Pancreas (tissue), 10 donors: ENCODE data around the gene GADD45B. TPM values are rescaled to one million over a fixed set of nuclear protein-coding genes. Genes with fewer than 3 reads are reported as not detected.

Experiments
- ATAC-seq, 4 donors: fragments of 200-7000 bp; cut with Tn5 transposase; one replicate each; pipeline versions ENCODE4 v1.8.0 to v1.9.1; 2020; ENCODE audit warnings: mild to moderate bottlenecking in 4 of 4, moderate library complexity in 4 of 4
- DNase-seq, 6 donors: peaks; one replicate each; pipeline ENCODE4 v3.0.0-alpha.2; 2020
- FAIRE-seq: peaks from 2 replicates; lab custom pipeline; 2012; peaks lifted over from hg19 to GRCh38; lab: Jason Lieb, UNC
- H3K27ac ChIP-seq, 4 donors: fragments of 200-600 bp; sonication (generic); 1 replicate in 3 of 4; 2 replicates in 1 of 4; pipeline versions ENCODE4 v1.5.0 to v1.8.0; 2020
- H3K27me3 ChIP-seq, 4 donors: fragments of 200-600 bp; one replicate each; pipeline ENCODE4 v1.8.0; 2021
- H3K36me3 ChIP-seq, 3 donors: fragments of 200-600 bp; sonication (generic) in 1 of 3; one replicate each; pipeline versions ENCODE4 v1.5.0 to v1.8.0; 2020 to 2021
- H3K4me1 ChIP-seq, 3 donors: fragments of 200-600 bp; one replicate each; pipeline ENCODE4 v1.8.0; 2021
- H3K4me3 ChIP-seq, 4 donors: fragments of 200-600 bp; sonication (generic) in 2 of 4; one replicate each; pipeline versions ENCODE4 v1.5.0 to v1.8.0; 2020 to 2021
- H3K9me3 ChIP-seq, 4 donors: fragments of 200-600 bp; one replicate each; pipeline ENCODE4 v1.8.0; 2021
- WGBS, 2 donors: extraction: QIAGEN DNeasy Blood & Tissue Kit; methylation state at CpG; one replicate each; pipeline ENCODE4 v1.1.7; 2013; 5-methylcytosine and 5-hydroxymethylcytosine counted together
- intact Hi-C, 3 donors: fragments of 100-400 bp; cut with DNase I; formaldehyde crosslinking; loops; one replicate each; pipeline versions ENCODE4 v1.11.1 to v1.14.2; 2022
- polyA plus RNA-seq, 2 donors: library from polyadenylated mRNA; stranded (reverse); fragments of 200-250 nt; gene quantifications; one replicate each; pipeline ENCODE4 v1.2.3, GENCODE V29; 2013
- total RNA-seq, 6 donors: library from RNA; stranded (reverse); fragmentation: NEBNext Ultra II Directional in 4 of 6; extraction: Animal tissue kit (Norgen Biotek cat#: 25700) in 4 of 6; gene quantifications; one replicate each; pipeline versions ENCODE4 v1.2.1 to v1.2.4, GENCODE V29; 2021 to 2023
- TF ChIP-seq, protein P1 (sequence below), 4 donors: fragments of 200-600 bp; sonication (generic) in 3 of 4; IDR thresholded peaks; one replicate each; pipeline versions ENCODE4 v1.5.0 to v1.8.0; 2021; ENCODE audit warnings: antibody characterized with exemption in 4 of 4
- donor health status: healthy with polysubstance abuse.
- donor health status: DM: no; HTN: no; CAD: no; lungs with moderate emphysema.
- donor health status: DM: no; HTN: no; CAD: no.
- donor health status: control.
- donor health status: control.
- donor health status: Bipolar disorder and iron deficiency.
- donor health status: DM: yes; HTN: yes; CAD: no.
- donor health status: DM: no; HTN: no; CAD: no.
- donor health status: DM: no; HTN: no; CAD: no.
- donor health status: DM: yes; HTN: yes; CAD: no.

Gene GADD45B, protein sequence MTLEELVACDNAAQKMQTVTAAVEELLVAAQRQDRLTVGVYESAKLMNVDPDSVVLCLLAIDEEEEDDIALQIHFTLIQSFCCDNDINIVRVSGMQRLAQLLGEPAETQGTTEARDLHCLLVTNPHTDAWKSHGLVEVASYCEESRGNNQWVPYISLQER
- total RNA-seq, result 10 to 100 TPM; 20.4 to 58.8 (median 42.3) TPM
- 100 to 1,000 TPM; 182 to 237 TPM for polyA plus RNA-seq

DNA sequence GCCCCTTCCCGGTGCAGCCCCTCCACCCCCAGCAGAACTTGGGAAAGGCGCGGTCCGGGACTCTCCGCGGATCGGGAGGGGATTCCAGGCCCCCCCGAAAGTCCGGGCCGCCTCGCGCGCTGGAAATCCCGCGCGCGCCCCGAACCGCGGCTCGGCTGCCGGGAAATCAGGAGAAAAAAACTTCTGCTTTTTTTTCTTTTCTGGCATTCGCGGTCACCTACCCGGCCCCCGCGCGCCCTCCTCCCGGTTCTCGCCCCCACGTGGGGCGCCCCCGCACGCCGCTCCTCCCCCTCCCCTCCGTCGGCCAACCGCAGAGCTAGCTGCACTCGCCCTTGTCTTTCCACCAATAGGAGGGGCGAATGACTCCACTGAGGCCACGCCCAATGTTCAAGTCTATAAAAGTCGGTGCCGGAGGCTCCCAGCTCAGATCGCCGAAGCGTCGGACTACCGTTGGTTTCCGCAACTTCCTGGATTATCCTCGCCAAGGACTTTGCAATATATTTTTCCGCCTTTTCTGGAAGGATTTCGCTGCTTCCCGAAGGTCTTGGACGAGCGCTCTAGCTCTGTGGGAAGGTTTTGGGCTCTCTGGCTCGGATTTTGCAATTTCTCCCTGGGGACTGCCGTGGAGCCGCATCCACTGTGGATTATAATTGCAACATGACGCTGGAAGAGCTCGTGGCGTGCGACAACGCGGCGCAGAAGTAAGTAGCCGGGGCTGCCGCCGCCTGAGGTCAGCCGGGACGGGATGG is at the start of gene GADD45B:
Gene GADD45B (plus strand): TSS at position 426 of the 749 bp plus-strand sequence. CDS start 232 bp downstream, at position 658.
- peak; percentile 70 for FAIRE-seq
- 0% methylated on average over 54 to 70 of the region's 70 CpGs for WGBS, 2 donors

DNA sequence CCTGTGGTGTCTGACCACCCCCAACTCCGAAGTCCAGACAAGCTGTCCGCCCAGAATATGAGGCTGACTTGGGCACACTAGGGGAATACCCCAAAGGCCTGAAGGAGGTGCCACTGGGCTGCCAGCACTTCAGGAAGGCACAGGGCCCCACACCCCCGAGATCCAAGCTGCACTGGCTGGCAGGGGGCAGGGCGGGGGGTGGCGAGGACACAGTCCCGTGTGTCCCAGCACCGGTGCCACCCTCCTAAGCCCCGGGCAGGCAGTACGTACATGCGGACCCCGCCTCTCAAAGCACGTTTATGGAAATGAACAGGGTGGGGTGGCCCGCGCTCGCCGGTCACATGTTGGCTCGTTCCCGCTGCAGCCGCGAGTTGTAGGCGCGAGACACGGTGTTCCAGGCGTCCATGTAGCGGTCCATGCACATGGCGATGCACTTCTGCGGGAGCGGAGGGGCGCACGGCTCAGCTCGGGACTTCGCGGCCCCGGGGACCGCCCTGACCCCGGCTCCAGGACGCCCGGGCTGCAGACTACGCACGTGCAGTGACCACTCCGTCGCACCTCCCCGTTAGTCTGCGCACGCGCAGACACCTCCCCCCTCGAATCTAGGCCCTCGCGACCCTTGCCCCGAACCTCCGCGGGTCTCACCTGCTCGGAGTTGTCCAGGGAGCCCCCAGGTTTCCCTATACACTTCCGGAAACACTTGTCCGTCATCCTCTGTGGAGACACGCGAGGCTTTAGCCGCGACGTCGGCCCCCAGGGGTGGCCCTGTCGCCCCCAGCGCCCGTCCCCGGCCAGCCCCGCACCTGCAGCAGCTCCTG is 49.1 kb upstream of the GADD45B start:
- no peak for FAIRE-seq

More for the DNA sequence above, at the start of gene GADD45B:
- H3K9me3 ChIP-seq, result no peaks in the 10 kb centered on the region
- no peaks in the 10 kb centered on the region for H3K36me3 ChIP-seq
- ATAC-seq, result peak; percentile 76 to 82 (median 80)
- TF ChIP-seq, protein P1, sequence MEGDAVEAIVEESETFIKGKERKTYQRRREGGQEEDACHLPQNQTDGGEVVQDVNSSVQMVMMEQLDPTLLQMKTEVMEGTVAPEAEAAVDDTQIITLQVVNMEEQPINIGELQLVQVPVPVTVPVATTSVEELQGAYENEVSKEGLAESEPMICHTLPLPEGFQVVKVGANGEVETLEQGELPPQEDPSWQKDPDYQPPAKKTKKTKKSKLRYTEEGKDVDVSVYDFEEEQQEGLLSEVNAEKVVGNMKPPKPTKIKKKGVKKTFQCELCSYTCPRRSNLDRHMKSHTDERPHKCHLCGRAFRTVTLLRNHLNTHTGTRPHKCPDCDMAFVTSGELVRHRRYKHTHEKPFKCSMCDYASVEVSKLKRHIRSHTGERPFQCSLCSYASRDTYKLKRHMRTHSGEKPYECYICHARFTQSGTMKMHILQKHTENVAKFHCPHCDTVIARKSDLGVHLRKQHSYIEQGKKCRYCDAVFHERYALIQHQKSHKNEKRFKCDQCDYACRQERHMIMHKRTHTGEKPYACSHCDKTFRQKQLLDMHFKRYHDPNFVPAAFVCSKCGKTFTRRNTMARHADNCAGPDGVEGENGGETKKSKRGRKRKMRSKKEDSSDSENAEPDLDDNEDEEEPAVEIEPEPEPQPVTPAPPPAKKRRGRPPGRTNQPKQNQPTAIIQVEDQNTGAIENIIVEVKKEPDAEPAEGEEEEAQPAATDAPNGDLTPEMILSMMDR (IDR thresholded peaks at IDR 0.05), result no peak
- H3K4me1 ChIP-seq, result peaks cover 0 to 3% (median 0%) of the 10 kb centered on the region in 3 donors
- H3K27me3 ChIP-seq, result no peaks in the 10 kb centered on the region
- intact Hi-C loops, result loop anchor here in 1 of 3 donors (5.0 to 10.0 kb wide), 2 partner anchors 66 to 109 kb away; no protein-coding TSS in a partner anchor
- peak; percentile 97 to 99 (median 98) for DNase-seq
- H3K27ac ChIP-seq, result peak within 1 kb of the TSS; percentile 74 to 89 (median 82)
- H3K4me3 ChIP-seq, result peak within 1 kb of the TSS; percentile 89 to 96 (median 94)

DNA sequence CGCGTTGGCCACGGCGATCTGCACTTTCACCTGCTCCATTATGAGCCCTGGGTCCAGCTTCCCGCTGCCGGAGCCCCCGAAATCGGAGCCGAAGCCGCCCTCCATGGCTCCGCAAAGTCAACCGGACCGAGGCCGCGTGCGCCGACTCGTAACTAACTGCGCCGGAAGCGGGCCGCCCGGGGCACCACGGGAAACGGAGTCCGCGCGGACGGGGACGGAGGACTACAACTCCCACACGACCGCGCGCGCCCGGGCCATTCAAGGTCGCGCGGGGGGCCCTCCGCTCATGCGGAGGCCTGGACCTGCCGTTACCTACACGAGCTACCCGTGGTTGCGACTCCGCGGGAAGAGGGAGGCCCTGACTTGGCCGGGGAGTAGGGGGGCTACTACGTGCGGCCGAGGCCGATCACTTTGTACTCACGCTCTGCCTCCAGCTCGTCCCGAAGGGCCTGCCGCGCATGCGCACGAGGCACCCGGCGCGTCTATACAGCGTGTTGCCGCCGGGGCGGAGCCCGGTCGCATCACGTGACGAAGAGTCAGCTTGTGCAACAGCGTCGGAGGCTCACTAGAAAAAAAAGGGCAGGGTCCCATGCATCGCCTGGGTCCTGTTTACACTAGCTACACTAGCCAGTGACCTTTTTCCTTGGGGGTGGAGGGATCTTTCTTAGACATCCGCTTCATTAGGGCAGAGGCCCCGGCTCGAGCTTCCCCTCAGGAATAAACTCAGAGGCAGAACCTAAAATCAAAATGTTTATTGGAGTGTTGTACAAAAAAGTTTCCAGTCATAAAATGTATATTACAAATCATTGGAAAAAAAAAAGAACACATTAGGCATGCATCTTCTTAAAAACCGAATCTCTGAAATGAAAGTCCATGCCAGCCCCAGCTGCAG is 48.3 kb upstream of the GADD45B start, which contains the start of gene TIMM13:
Gene TIMM13 (minus strand): TSS at position 158 of the 892 bp plus-strand sequence. CDS start 53 bp downstream, at position 105.
- intact Hi-C loops, result no loop called here
- no peaks in the 10 kb centered on the region for H3K9me3 ChIP-seq
- peak within 1 kb of the TSS; percentile 95 to 97 (median 96) for H3K27ac ChIP-seq
- no peaks in the 10 kb centered on the region for H3K36me3 ChIP-seq
- DNase-seq (peak; percentile 95 to 99 (median 97)), ATAC-seq (peak; percentile 82 to 95 (median 87)), FAIRE-seq (no peak)
- WGBS, 2 donors, result 0% methylated on average over 75 to 77 of the region's 77 CpGs
- H3K4me1 ChIP-seq, result peaks cover 5 to 24% (median 7%) of the 10 kb centered on the region in 3 donors
- TF ChIP-seq, protein P1 (IDR thresholded peaks at IDR 0.05), result no peak
- H3K27me3 ChIP-seq, result no peaks in the 10 kb centered on the region
- H3K4me3 ChIP-seq, result peak within 1 kb of the TSS; percentile 80 to 92 (median 86)

More for the DNA sequence above, 49.1 kb upstream of the GADD45B start:
- Histone ChIP-seq H3K36me3 (no peaks in the 10 kb centered on the region), H3K9me3 (no peaks in the 10 kb centered on the region), H3K27ac (peak overlapping the region; percentile 95 to 97 (median 96)), H3K4me1 (peaks cover 5 to 24% (median 7%) of the 10 kb centered on the region in 3 donors), H3K27me3 (no peaks in the 10 kb centered on the region), H3K4me3 (peak overlapping the region; percentile 80 to 92 (median 86))
- intact Hi-C loops, result no loop called here
- peak; percentile 51 to 88 (median 64) for DNase-seq
- ATAC-seq, result peak; percentile 5 to 27 (median 16)
- 3 to 7% methylated on average over 59 to 66 of the region's 66 CpGs for WGBS, 2 donors
- TF ChIP-seq, protein P1 (IDR thresholded peaks at IDR 0.05), result no peak

DNA sequence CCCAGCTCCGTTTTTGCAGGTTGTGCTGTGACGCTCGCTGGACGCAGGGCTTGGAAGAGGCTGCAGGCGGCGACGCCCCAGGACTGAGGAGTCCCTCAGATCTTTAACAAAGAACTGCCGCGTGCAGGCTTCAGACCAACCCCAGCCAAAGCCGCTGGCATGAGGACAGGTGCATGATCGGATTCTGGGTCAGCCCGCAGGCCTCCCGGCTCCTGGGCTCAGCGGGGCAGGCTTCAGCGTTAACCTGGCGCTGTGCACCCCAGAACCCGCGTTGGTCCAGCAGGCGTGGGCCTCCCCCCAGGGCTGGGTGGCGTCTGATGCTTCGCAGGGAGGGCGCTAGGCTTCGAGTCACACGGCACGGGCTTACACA is 47.6 kb upstream of the GADD45B start:
- Histone ChIP-seq H3K9me3 (no peaks in the 10 kb centered on the region), H3K4me1 (peaks cover 2 to 21% (median 5%) of the 10 kb centered on the region in 3 donors), H3K4me3 (peak overlapping the region in 3 of 4 donors; percentile 80 to 92 (median 81)), H3K27me3 (no peaks in the 10 kb centered on the region), H3K27ac (peak overlapping the region; percentile 95 to 97 (median 96)), H3K36me3 (no peaks in the 10 kb centered on the region)
- WGBS, 2 donors, result 26 to 37% methylated on average over 25 of the region's 25 CpGs
- FAIRE-seq (no peak), DNase-seq (peak in 5 of 6 donors; percentile 27 to 81 (median 61)), ATAC-seq (no peak)
- TF ChIP-seq, protein P1 (IDR thresholded peaks at IDR 0.05), result no peak
- intact Hi-C loops, result no loop called here
